ENCODE data around the gene TPH2. TPM values are rescaled to one million over a fixed set of nuclear protein-coding genes. Genes with fewer than 3 reads are reported as not detected.

Gene TPH2
- total RNA-seq, 1 experiment from 2014 or later = 0.66 TPM

GRCh38 chr12:72076558-72076915 lies 137.9 kb downstream of the TPH2 start:
- Mint-ChIP-seq H3K9me3 (peaks cover 3 to 9% of the 10 kb centered on the region in 2 experiments), H3K27ac (no peak overlapping the region), H3K4me3 (no peak overlapping the region), H3K4me1 (peaks cover 0 to 7% of the 10 kb centered on the region in 2 experiments; a peak in 1 of 4 replicates), H3K36me3 (ENCODE audit: insufficient read depth in 1 of 3, low read depth in 3 of 3) (peaks cover 2 to 6% (median 2%) of the 10 kb centered on the region in 3 experiments; a peak in 5 of 7 replicates), H3K27me3 (ENCODE audit: low read depth) (no peaks in the 10 kb centered on the region)
- H2AFZ ChIP-seq (ENCODE audit: low read length) = no peak overlapping the region
- H3K23ac ChIP-seq (ENCODE audit: insufficient read length, low read depth, low read length) = no peak overlapping the region
- no peaks in the 10 kb centered on the region for H4K20me1 ChIP-seq (ENCODE audit: control insufficient read depth, insufficient read depth, insufficient read length)
- H3K79me1 ChIP-seq (ENCODE audit: insufficient read depth, low read depth, low read length, poor library complexity, severe bottlenecking) = no peaks in the 10 kb centered on the region
- no peak overlapping the region for H2BK15ac ChIP-seq (ENCODE audit: low read depth, low read length)
- no peak overlapping the region for H2AK5ac ChIP-seq (ENCODE audit: insufficient read length, low read length)
- H3K4me2 ChIP-seq (ENCODE audit: insufficient read depth, insufficient read length, low read length) = no peak overlapping the region
- no peak overlapping the region for H3K14ac ChIP-seq (ENCODE audit: insufficient read depth, low read length)
- no CpG with 5 or more reads among the region's 3 CpGs for WGBS (ENCODE audit: extremely low coverage, insufficient read length, low lambda C conversion rate)
- no peaks in the 10 kb centered on the region for H3K9me3 ChIP-seq (ENCODE audit: control insufficient read depth, low read depth, low read length)
- H3K4ac ChIP-seq (ENCODE audit: low read depth, low read length) = no peak overlapping the region
- no peak overlapping the region for H2BK5ac ChIP-seq (ENCODE audit: insufficient read length, low read length)
- no peak overlapping the region for H3K18ac ChIP-seq (ENCODE audit: insufficient read length, low read depth, low read length)
- no peak overlapping the region for H4K8ac ChIP-seq (replicated peaks; ENCODE audit: insufficient read length, low read depth, low read length)
- no peak overlapping the region for H3K27ac ChIP-seq (ENCODE audit: insufficient read length, low read depth, low read length)
- no peak for TF ChIP-seq CTCF (conservative IDR thresholded peaks at IDR 0.05)
- no peak overlapping the region for H2BK20ac ChIP-seq (ENCODE audit: low read depth, low read length, poor library complexity, severe bottlenecking)
- H3K79me2 ChIP-seq (ENCODE audit: insufficient read depth, low read length) = no peaks in the 10 kb centered on the region
- H3K4me1 ChIP-seq (ENCODE audit: insufficient read depth, low read length) = no peaks in the 10 kb centered on the region
- H4K5ac ChIP-seq (ENCODE audit: insufficient read length, low read depth, low read length) = no peak overlapping the region
- no peaks in the 10 kb centered on the region for H3K23me2 ChIP-seq (ENCODE audit: insufficient read length, low read depth, low read length, poor library complexity, severe bottlenecking)
- DNase-seq = no peak
- no peak overlapping the region for H3T11ph ChIP-seq (ENCODE audit: low read length)
- H3K27me3 ChIP-seq (ENCODE audit: insufficient read depth, low read length) = no peaks in the 10 kb centered on the region
- no peak overlapping the region for H2BK12ac ChIP-seq (ENCODE audit: insufficient read length, low read depth, low read length)
- H3K9ac ChIP-seq (ENCODE audit: extremely low read depth, insufficient read length, low read length) = no peak overlapping the region
- no peak overlapping the region for H4K91ac ChIP-seq (ENCODE audit: insufficient read length, low read depth, low read length)
- no peak overlapping the region for H3K56ac ChIP-seq (ENCODE audit: insufficient read length, low read depth, low read length)
- H2BK120ac ChIP-seq (ENCODE audit: low read depth, low read length, poor library complexity, severe bottlenecking) = no peak overlapping the region

Measured in H9 (cell line).